Frontal cortex (tissue), 4 donors: Measurements from ENCODE around the gene NOXA1. TPM values are rescaled to one million over a fixed set of nuclear protein-coding genes. Genes with fewer than 3 reads are reported as not detected.

Experiments used
- DNase-seq, 2 donors: peaks; one replicate each; pipeline ENCODE4 v3.0.0; 2012; ENCODE audit warnings: low spot score in 2 of 2
- FAIRE-seq: peaks from 2 replicates; lab custom pipeline; 2012; peaks lifted over from hg19 to GRCh38; lab: Jason Lieb, UNC
- total RNA-seq: library from RNA; depleted of rRNA; stranded (reverse); fragments of >200 nt; gene quantifications from one replicate; pipeline ENCODE4 v1.2.3, GENCODE V29; 2014
- donor health status: control.
- donor health status: control.
- donor health status: control.

Gene NOXA1
- total RNA-seq, 1 donor from 2014 or later: 1.2 TPM

- DNase-seq (peak in 1 of 2 donors; percentile 74), FAIRE-seq (no peak)
Measured at GRCh38 chr9:137435980-137436760, 13.0 kb downstream of the NOXA1 start.

DNA sequence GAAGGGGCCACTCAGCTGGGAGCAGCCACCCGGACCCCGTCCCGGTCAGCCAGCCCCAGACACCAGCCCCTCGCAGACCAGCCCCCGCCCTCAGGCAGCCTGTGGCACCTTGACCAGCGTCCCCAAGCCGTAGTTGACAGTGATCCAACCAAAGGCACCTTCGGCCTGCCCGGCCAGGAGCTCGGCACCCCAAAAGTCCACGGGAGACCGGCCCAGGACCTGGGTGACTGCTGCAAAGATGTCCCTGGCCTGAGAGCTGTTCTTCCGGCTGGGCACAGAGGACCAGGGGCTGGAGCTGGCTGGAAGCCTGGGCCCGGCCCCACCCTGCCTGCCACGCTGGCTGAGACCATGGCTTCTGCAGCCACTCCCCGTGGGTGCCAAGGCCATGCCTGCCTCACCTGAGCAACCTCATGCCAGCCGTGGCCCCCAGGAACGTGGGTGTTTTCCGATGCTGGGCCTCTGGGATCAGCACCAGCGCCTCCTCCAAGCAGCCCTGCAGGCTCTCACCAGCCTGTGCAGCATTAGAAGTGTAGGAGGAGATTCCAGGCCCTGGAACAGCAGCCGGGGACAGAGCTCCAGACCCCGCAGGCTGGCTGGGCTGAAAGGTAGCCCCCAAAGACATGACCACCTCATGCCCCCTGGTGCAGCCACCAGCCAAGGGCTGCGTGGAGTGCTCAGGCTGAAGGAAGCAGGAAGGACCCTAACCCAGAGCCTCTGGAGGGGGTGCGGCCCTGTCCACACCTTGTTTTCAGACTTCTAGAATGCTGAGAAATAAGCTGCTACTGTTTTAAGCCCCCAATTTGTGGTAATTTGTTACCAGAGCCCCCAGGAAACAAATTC is 13.8 kb downstream of the NOXA1 start:
- no peak for FAIRE-seq
- no peak for DNase-seq

GRCh38 chr9:137437691-137438590 is 14.7 kb downstream of the NOXA1 start:
- FAIRE-seq (no peak), DNase-seq (no peak)

GRCh38 chr9:137438591-137439157 is 15.5 kb downstream of the NOXA1 start:
- FAIRE-seq (no peak), DNase-seq (no peak)

GRCh38 chr9:137439158-137439714 is 16.0 kb downstream of the NOXA1 start:
- DNase-seq (no peak), FAIRE-seq (no peak)

- DNase-seq: no peak
- FAIRE-seq: no peak
Measured at GRCh38 chr9:137441289-137441934, 18.2 kb downstream of the NOXA1 start, which contains the start of gene ENTPD8. ENTPD8 (minus strand) TSS chr9:137441357; CDS start chr9:137438285, 3,072 bp downstream.

- FAIRE-seq (no peak), DNase-seq (no peak)
Measured at GRCh38 chr9:137441935-137442321, 18.7 kb downstream of the NOXA1 start.

GRCh38 chr9:137444106-137444790 is 21.1 kb downstream of the NOXA1 start:
- FAIRE-seq (no peak), DNase-seq (no peak)

- FAIRE-seq (no peak), DNase-seq (peak; percentile 71 to 85)
Measured at GRCh38 chr9:137445275-137445807, 22.1 kb downstream of the NOXA1 start.

DNA sequence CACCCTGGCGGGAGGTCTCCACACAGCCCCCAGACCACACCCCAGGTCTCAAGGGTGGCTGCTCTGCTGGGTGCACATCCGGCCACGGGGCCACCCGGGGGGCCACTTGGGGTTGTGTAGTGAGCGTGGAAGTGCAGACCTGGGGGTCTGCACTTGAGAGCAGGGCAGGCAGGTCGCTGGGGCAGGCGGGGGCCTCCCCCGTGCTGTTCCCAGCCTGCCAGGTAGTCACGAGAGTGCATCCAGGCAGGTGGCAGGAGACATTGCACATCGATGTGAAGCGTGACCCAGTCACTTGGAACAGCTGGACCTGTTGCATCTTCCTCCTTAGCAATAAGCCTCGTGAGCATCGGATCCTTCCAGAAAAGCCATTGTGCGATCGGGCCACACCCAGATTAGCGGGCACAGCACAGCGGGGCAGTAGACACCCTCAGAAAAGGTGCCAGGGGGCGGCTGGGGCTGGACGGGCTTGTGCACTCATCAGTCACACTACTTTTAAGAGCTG is 22.8 kb downstream of the NOXA1 start:
- no peak for DNase-seq
- no peak for FAIRE-seq

DNA sequence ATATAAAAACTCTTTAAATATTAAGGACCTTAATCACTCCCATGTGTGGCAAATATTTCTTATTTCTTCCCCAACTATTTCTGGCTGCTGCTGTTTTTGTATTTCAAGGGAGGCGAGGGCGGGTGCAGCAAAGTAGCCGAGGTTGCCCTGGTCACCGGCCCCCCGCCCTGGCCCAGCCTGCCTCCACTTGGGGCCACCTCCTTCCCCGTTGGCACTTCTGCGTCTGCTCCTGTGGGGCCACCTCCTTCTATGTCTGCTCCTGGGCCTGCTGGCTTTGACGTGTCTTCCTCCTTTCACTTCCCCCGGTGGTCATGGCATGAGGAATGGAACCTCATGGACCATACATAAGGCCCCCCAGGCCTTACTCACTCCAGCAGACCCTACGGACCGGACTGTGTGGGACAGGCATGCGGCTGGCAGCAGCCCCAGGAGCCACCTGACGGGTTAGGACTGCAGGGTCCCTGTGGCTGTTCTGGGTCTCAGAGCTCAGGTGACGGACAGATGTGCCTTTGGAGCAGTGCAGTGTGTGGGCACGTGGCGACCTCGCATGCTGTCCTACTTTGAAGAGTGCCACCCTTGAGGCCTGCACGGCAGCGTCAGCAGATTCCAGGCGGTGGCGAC is 23.8 kb downstream of the NOXA1 start:
- DNase-seq: no peak
- FAIRE-seq: no peak

- DNase-seq: no peak
- FAIRE-seq: no peak
Measured at GRCh38 chr9:137447722-137448601, 24.8 kb downstream of the NOXA1 start.

DNA sequence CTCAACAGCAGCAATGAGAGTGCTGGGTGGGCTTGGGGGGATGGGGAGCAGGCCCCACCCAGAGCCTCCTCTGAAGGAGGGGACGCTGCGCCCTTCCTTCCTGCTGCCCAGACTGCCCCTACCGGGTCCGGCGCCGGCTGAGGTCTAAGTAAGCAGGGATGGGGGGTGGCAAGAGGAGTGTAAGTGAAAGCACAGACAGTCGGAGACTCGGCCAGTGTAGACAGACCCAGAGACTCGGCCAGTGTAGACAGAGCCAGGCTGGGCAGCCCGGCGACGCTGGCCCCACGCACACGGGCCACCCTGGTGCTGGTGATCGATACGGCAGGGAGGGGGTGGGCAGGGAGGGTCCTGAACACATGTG is 25.4 kb downstream of the NOXA1 start:
- no peak for DNase-seq
- no peak for FAIRE-seq

DNA sequence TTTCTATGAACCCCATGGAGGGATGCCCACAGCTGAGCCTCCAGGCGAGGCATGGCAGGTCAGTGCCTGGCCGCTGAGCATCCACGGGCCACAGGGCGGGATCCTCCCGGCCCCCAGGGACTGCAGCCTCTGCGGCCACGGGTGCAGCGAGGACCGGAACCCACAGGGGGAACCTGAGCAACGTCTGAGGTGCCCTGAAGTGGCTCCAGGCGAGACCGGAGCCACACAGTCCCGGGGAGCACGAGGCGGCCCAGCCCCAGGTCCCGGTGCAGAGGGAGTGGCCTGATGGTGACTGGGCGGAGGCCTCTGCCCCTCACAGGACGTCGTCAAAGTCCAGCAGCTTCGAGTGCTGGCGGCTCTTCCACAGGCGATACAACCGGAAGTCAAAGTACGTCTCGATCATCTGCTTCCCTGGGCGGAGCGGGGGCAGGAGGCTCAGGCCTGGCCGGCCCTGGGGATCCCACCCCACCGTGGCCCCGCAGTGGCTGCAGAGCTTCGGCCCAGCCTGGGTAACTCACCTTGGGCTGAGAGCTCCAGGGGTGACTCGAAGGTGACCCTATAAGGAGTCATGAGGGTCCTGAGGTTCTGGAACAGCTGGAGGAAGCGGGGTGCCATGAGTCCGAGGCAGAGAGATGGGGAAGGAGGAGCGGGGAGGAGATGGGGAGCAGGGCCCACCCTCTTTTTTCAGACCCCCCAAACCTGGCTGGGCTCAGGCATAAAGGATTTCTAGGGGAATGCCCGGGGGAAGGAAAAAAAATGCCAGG is 26.1 kb downstream of the NOXA1 start:
- FAIRE-seq (no peak), DNase-seq (no peak)

- no peak for DNase-seq
- FAIRE-seq: no peak
Measured at GRCh38 chr9:137449931-137450538, 26.8 kb downstream of the NOXA1 start.
